ENCODE measurements around the gene CPVL.

GRCh38 chr7:29109358-29109757 lies 37.0 kb downstream of the CPVL start:
- TF ChIP-seq CTCF (IDR thresholded peaks at IDR 0.05; ENCODE audit: borderline replicate concordance, extremely low read depth, low read length, poor library complexity, severe bottlenecking) (no peak), EZH2 (IDR thresholded peaks at IDR 0.05; ENCODE audit: borderline replicate concordance, low read depth, low read length, severe bottlenecking) (no peak)
